Esophagus squamous epithelium (tissue), 5 donors: ENCODE data around the gene KCNB1. TPM values are rescaled to one million over a fixed set of nuclear protein-coding genes. Genes with fewer than 3 reads are reported as not detected.

Experiments used
- DNase-seq: peaks from one replicate; lab custom pipeline; 2025; lab: John Stamatoyannopoulos, UW
- H3K27ac ChIP-seq, 4 donors: fragments of 200-600 bp; sonication (generic); one replicate each; pipeline ENCODE4 v1.5.1; 2016 to 2019; ENCODE audit warnings: mild to moderate bottlenecking in 1 of 4
- H3K27me3 ChIP-seq, 4 donors: fragments of 200-600 bp; sonication (generic); 1 replicate in 3 of 4; 2 replicates in 1 of 4; pipeline versions ENCODE4 v1.5.1 to v1.6.0; 2017 to 2021; ENCODE audit warnings: antibody characterized with exemption in 1 of 4
- H3K36me3 ChIP-seq, 3 donors: fragments of 200-600 bp; sonication (generic); one replicate each; pipeline ENCODE4 v1.5.1; 2016 to 2019
- H3K4me1 ChIP-seq, 3 donors: fragments of 200-600 bp; sonication (generic); one replicate each; pipeline ENCODE4 v1.5.1; 2017 to 2019
- H3K4me3 ChIP-seq, 4 donors: fragments of 200-600 bp; sonication (generic); 1 replicate in 3 of 4; 2 replicates in 1 of 4; pipeline ENCODE4 v1.5.1; 2016 to 2019; ENCODE audit warnings: mild to moderate bottlenecking in 2 of 4, moderate library complexity in 1 of 4
- H3K9me3 ChIP-seq, 3 donors: fragments of 200-600 bp; sonication (generic); one replicate each; pipeline ENCODE4 v1.5.1; 2016 to 2019
- CTCF ChIP-seq, 6 experiments: fragments of 450-650 bp in 4 of 6; fragments of 200-600 bp in 2 of 6; sonication (generic) in 2 of 6; IDR thresholded peaks; one replicate each; pipeline ENCODE4 v1.5.1; 2016 to 2019; ENCODE audit warnings: antibody characterized with exemption in 6 of 6, mild to moderate bottlenecking in 4 of 6, moderate library complexity in 4 of 6
- POLR2A ChIP-seq, 4 donors: fragments of 450-650 bp; IDR thresholded peaks; one replicate each; pipeline ENCODE4 v1.6.1; 2017; ENCODE audit warnings: antibody characterized with exemption in 4 of 4, mild to moderate bottlenecking in 4 of 4, moderate library complexity in 3 of 4
- WGBS, 2 donors: methylation state at CpG; one replicate each; pipeline ENCODE4 v1.1.5; 2018; 5-methylcytosine and 5-hydroxymethylcytosine counted together
- intact Hi-C: fragments of 100-400 bp; cut with DNase I; formaldehyde crosslinking; loops from one replicate; pipeline ENCODE4 v1.15.0; 2022
- total RNA-seq, 4 donors: library from RNA; depleted of rRNA; stranded (reverse); fragments of >200 nt; gene quantifications; one replicate each; pipeline ENCODE4 v1.1.0, GENCODE V29; 2016
- donor health status: DM: yes; HTN: yes; CAD: no.

KCNB1 gene
- total RNA-seq, 4 donors from 2014 or later = 0.11 to 3.6 (median 1.1) TPM

DNA sequence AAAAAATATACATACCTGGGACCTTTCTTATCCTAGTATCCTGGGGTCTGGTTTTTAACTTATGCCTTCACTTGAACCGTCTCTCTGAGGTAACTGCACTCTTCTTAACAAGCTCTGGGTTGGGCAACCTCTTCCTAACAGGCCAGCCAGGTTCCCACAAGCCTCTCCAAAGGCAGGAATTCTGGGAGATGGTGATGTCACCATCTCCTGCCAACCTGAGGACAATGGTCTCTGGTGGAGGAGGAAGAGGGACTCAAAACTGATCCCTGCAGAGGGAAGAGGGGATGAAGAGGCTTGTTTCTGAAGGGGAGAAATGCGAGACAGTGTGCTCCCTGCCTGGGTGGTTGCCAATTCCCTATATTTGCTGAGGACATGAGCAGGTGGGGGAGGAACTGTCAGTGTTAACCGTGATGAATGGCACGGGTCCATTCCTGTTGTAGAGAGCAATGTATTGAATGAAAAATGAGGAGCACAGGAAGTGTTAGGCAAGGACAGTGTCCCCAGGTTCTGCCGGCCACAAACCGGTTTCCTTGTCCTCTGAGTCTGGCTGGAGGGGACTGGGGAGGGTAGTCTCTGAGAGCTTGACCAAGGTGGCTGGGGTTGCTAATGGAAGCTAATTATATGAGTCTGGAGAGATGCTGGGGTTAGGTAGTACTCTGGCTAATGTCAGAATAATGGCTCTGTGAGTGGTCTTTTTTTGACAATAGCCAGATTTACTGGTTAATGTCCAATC, 95.5 kb downstream of the KCNB1 start:
- peaks cover 0 to 32% (median 6%) of the 10 kb centered on the region in 3 donors for H3K4me1 ChIP-seq
- H3K27ac ChIP-seq = peak overlapping the region; percentile 12 to 48 (median 36)
- H3K9me3 ChIP-seq = no peaks in the 10 kb centered on the region
- H3K4me3 ChIP-seq = no peak overlapping the region
- TF ChIP-seq POLR2A (IDR thresholded peaks at IDR 0.05) (no peak), CTCF (IDR thresholded peaks at IDR 0.05) (no peak)
- no peaks in the 10 kb centered on the region for H3K27me3 ChIP-seq
- H3K36me3 ChIP-seq = no peaks in the 10 kb centered on the region
- no peak for DNase-seq
- 32 to 36% methylated on average over 6 of the region's 6 CpGs for WGBS, 2 donors
- intact Hi-C loops = loop anchor here (10.0 kb wide), 1 partner anchor 98 kb away; the partner anchor contains the start of gene KCNB1

GRCh38 chr20:49385465-49385864, 97.0 kb downstream of the KCNB1 start:
- H3K9me3 ChIP-seq = no peaks in the 10 kb centered on the region

GRCh38 chr20:49384437-49385434, 97.7 kb downstream of the KCNB1 start:
- H3K27me3 ChIP-seq = no peaks in the 10 kb centered on the region
- H3K9me3 ChIP-seq = no peaks in the 10 kb centered on the region
- H3K27ac ChIP-seq = peak overlapping the region in 3 of 4 donors; percentile 13 to 38 (median 37)
- H3K4me3 ChIP-seq = no peak overlapping the region
- DNase-seq = no peak
- intact Hi-C loops = loop anchor here (10.0 kb wide), 1 partner anchor 100 kb away; the partner anchor contains the start of gene KCNB1
- TF ChIP-seq CTCF (IDR thresholded peaks at IDR 0.05) (peak in 5 of 6 experiments; percentile 42 to 71 (median 47)), POLR2A (IDR thresholded peaks at IDR 0.05) (no peak)
- peaks cover 4 to 41% (median 18%) of the 10 kb centered on the region in 3 donors for H3K4me1 ChIP-seq
- no peaks in the 10 kb centered on the region for H3K36me3 ChIP-seq
- WGBS, 2 donors = 44 to 52% methylated on average over 14 to 15 of the region's 16 CpGs

More at GRCh38 chr20:49385465-49385864, 97.0 kb downstream of the KCNB1 start:
- H3K4me1 ChIP-seq = peaks cover 4 to 37% (median 18%) of the 10 kb centered on the region in 3 donors
- no peaks in the 10 kb centered on the region for H3K36me3 ChIP-seq
- H3K27me3 ChIP-seq = no peaks in the 10 kb centered on the region
- intact Hi-C loops = loop anchor here (10.0 kb wide), 1 partner anchor 99 kb away; the partner anchor contains the start of gene KCNB1
- no peak for TF ChIP-seq CTCF (IDR thresholded peaks at IDR 0.05)
- no peak for TF ChIP-seq POLR2A (IDR thresholded peaks at IDR 0.05)
- no peak overlapping the region for H3K4me3 ChIP-seq
- H3K27ac ChIP-seq = peak overlapping the region in 1 of 4 donors; percentile 23
- 33 to 50% methylated on average over 1 of the region's 1 CpG for WGBS, 2 donors
- DNase-seq = no peak

DNA sequence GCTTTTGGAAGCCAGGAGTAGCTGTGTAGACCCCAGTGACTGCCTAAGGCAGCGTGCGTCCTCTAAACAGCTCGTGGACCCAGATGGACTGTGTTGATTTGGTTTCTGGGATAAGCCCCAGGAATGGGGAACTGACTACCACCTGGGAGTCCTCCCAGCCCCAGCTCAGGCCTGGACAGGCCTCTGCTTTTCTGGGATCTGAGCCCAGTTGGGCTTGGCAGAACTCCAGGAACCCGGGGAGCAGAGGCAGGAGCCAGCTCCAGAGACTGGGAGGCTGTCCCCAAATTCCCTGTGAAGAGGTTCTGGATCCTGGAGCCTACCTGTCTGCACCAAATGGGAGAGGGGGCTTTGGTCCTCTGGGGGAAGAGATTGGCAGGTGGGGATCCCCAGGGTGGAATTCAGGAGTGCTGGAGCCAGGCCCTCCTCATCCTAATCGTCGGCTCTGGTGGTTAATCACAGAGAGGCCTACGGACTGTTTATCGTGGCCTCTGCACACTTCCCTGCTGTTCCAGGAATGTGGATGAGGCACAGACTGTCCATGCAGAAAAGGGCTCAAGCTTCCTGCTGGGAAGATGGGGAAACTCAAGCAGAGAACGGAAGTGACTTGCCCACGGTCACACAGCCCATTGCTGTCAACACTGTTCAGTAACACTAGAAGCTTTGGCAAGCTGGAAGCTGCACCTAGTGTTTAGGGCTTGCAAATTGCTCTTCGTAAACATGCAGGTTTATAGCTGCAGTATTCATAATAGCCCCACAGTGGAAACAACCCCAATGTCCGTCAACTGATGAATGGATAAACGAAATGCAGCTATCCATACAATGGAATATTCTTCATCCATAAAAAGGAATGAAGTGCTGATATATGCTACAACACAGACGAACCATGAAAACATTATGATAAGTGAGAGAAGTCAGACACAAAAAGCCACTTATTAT, 100.6 kb downstream of the KCNB1 start:
- 36 to 44% methylated on average over 10 to 12 of the region's 14 CpGs for WGBS, 2 donors
- DNase-seq = no peak
- peak overlapping the region in 3 of 4 donors; percentile 45 to 70 (median 65) for H3K27ac ChIP-seq

More for the DNA sequence above, 100.6 kb downstream of the KCNB1 start:
- Histone ChIP-seq H3K27me3 (peaks cover 0 to 6% (median 0%) of the 10 kb centered on the region in 4 donors), H3K36me3 (no peaks in the 10 kb centered on the region), H3K4me1 (peaks cover 4 to 38% (median 18%) of the 10 kb centered on the region in 3 donors), H3K4me3 (no peak overlapping the region), H3K9me3 (no peaks in the 10 kb centered on the region)
- intact Hi-C loops = loop anchor here (10.0 kb wide), 1 partner anchor 103 kb away; the partner anchor contains the start of gene KCNB1
- TF ChIP-seq CTCF (IDR thresholded peaks at IDR 0.05) (no peak), POLR2A (IDR thresholded peaks at IDR 0.05) (no peak)
